SU-DHL-6 (cell line): ENCODE results near the gene KIF2A.

Source experiments
- H2AFZ ChIP-seq: fragments of 200-600 bp; sonication (generic); 2 replicates; pipeline ENCODE4 v1.6.1; 2014; ENCODE audit warnings: low read depth, mild to moderate bottlenecking, moderate library complexity, mixed read lengths, antibody characterized with exemption, low read length; ENCODE audit not compliant: severe bottlenecking
- H3F3A ChIP-seq: fragments of 200-600 bp; shearing (Covaris generic); 2 replicates; pipeline ENCODE4 v1.6.0; 2016; ENCODE audit warnings: antibody characterized with exemption, mild to moderate bottlenecking; ENCODE audit not compliant: insufficient read depth
- H3K27ac ChIP-seq: fragments of 200-600 bp; sonication (generic); 2 replicates; pipeline ENCODE4 v1.5.1; 2016; ENCODE audit warnings: low read depth, mild to moderate bottlenecking, low read length, moderate library complexity, mixed read lengths
- H3K27me3 ChIP-seq: fragments of 200-600 bp; sonication (generic), shearing (Covaris generic); 2 replicates; pipeline ENCODE4 v1.6.0; 2014; ENCODE audit warnings: mild to moderate bottlenecking, low read length
- H3K36me3 ChIP-seq: fragments of 200-600 bp; sonication (generic); 2 replicates; pipeline ENCODE4 v1.6.1; 2014; ENCODE audit warnings: mild to moderate bottlenecking, low read length, mixed read lengths
- H3K4me2 ChIP-seq: fragments of 300-600, 200-600 bp; shearing (Covaris generic), sonication (generic); 2 replicates; pipeline ENCODE4 v1.6.0; 2014; ENCODE audit warnings: low read length, low read depth, mild to moderate bottlenecking; ENCODE audit not compliant: poor library complexity, severe bottlenecking
- H3K4me3 ChIP-seq: fragments of 200-600 bp; sonication (generic); 2 replicates; pipeline ENCODE4 v1.5.1; 2014; ENCODE audit warnings: antibody characterized with exemption, low read length, mild to moderate bottlenecking, mixed read lengths; ENCODE audit not compliant: insufficient read depth, poor library complexity, severe bottlenecking
- H3K79me2 ChIP-seq: fragments of 200-600 bp; sonication (generic); 2 replicates; pipeline ENCODE4 v1.6.1; 2014; ENCODE audit warnings: mild to moderate bottlenecking, low read length, moderate library complexity; ENCODE audit not compliant: insufficient read depth
- H3K9ac ChIP-seq: fragments of 200-600 bp; sonication (generic); 2 replicates; pipeline ENCODE4 v1.7.0; 2014; ENCODE audit warnings: mild to moderate bottlenecking, low read length
- H3K9me2 ChIP-seq: fragments of 200-600 bp; sonication (generic); replicated peaks from 2 replicates; pipeline ENCODE4 v1.6.1; 2014; ENCODE audit warnings: low read length; ENCODE audit not compliant: insufficient read depth
- H3K9me3 ChIP-seq: fragments of 200-600 bp; sonication (generic); 2 replicates; pipeline ENCODE4 v1.6.1; 2014; ENCODE audit warnings: low read length, mixed read lengths; ENCODE audit not compliant: insufficient read depth
- H4K20me1 ChIP-seq: fragments of 200-600 bp; sonication (generic); 2 replicates; pipeline ENCODE4 v1.6.1; 2014; ENCODE audit warnings: low read depth, mild to moderate bottlenecking, antibody characterized with exemption, low read length, moderate library complexity, mixed read lengths
- EZH2phosphoT487 ChIP-seq: fragments of 200-600 bp; sonication (generic), shearing (Covaris generic); conservative IDR thresholded peaks from 2 replicates; pipeline ENCODE4 v1.6.1; 2018; ENCODE audit warnings: mild to moderate bottlenecking, antibody characterized with exemption, low read length, moderate library complexity, mixed read lengths
- TF ChIP-seq, protein P1 (sequence below): fragments of 200-600 bp; sonication (generic); IDR thresholded peaks from one replicate; pipeline ENCODE4 v1.5.1; 2017; ENCODE audit warnings: antibody characterized with exemption, mild to moderate bottlenecking, low read length, moderate library complexity; ENCODE audit not compliant: insufficient read depth, poor library complexity, severe bottlenecking

Gene KIF2A

GRCh38 chr5:62373382-62373781, 67.4 kb downstream of the KIF2A start:
- Histone ChIP-seq H3K27me3 (no peaks in the 10 kb centered on the region), H3K4me3 (no peak overlapping the region), H3K9me2 (no peaks in the 10 kb centered on the region), H3F3A (peaks cover 5% of the 10 kb centered on the region; the same call in 1 of the 2 replicates), H3K79me2 (no peaks in the 10 kb centered on the region), H3K9me3 (no peaks in the 10 kb centered on the region), H3K4me2 (no peak overlapping the region), H3K36me3 (peaks cover 57% of the 10 kb centered on the region; the same call in 1 of the 2 replicates), H3K27ac (no peak overlapping the region), H2AFZ (no peak overlapping the region), H3K9ac (no peak overlapping the region), H4K20me1 (no peaks in the 10 kb centered on the region)
- TF ChIP-seq, protein P1, sequence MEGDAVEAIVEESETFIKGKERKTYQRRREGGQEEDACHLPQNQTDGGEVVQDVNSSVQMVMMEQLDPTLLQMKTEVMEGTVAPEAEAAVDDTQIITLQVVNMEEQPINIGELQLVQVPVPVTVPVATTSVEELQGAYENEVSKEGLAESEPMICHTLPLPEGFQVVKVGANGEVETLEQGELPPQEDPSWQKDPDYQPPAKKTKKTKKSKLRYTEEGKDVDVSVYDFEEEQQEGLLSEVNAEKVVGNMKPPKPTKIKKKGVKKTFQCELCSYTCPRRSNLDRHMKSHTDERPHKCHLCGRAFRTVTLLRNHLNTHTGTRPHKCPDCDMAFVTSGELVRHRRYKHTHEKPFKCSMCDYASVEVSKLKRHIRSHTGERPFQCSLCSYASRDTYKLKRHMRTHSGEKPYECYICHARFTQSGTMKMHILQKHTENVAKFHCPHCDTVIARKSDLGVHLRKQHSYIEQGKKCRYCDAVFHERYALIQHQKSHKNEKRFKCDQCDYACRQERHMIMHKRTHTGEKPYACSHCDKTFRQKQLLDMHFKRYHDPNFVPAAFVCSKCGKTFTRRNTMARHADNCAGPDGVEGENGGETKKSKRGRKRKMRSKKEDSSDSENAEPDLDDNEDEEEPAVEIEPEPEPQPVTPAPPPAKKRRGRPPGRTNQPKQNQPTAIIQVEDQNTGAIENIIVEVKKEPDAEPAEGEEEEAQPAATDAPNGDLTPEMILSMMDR, result no peak
- TF ChIP-seq EZH2phosphoT487, result no peak

DNA sequence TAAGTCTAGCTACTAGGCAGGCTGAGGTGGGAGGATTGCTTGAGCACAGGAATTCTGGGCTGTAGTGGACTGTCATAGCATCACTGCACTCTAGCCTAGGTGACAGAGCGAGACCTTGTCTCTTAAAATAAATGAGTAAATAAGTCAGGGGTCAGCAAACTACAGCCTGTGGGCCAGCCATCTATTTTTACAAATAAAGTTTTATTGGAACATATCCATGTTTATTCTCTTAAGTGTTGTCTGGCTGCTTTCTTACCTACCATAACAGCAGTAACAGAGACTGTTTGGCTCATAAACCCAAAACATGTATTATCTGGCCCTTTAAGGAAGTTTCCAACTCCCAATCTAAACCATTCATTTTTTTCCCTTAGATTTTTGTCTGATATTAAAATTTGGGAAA, 68.1 kb downstream of the KIF2A start:
- Histone ChIP-seq H3K9ac (no peak overlapping the region), H3K79me2 (no peaks in the 10 kb centered on the region), H3K27me3 (no peaks in the 10 kb centered on the region), H3F3A (peaks cover 5% of the 10 kb centered on the region; the same call in 1 of the 2 replicates), H3K9me2 (no peaks in the 10 kb centered on the region), H2AFZ (no peak overlapping the region), H3K4me3 (no peak overlapping the region), H3K27ac (no peak overlapping the region), H3K4me2 (no peak overlapping the region), H3K36me3 (peaks cover 59% of the 10 kb centered on the region; the same call in 1 of the 2 replicates), H4K20me1 (no peaks in the 10 kb centered on the region), H3K9me3 (no peaks in the 10 kb centered on the region)
- no peak for TF ChIP-seq EZH2phosphoT487
- TF ChIP-seq, protein P1, result no peak

DNA sequence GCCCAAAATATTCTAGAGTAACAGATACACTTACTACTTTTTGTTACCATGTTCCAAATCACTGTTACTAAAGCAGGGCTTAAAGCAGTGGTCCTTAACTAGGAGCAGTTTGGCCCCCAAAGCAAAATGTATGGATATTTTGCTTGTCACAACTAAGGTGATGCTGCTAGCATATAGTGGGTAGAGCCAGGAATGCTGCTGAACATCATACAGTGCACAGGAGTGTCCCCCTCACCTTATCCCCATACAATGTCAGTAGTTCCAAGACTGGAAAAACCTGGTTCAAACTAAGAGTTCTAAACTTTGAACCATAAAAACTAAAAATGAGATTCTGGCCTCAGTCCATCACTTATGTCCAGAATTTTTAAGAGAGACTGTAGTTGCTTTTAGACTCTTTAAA, 69.6 kb downstream of the KIF2A start:
- no peaks in the 10 kb centered on the region for H3K27me3 ChIP-seq
- H3F3A ChIP-seq, result peaks cover 8% of the 10 kb centered on the region; the same call in 1 of the 2 replicates
- TF ChIP-seq, protein P1, result no peak
- no peak for TF ChIP-seq EZH2phosphoT487
- H3K9ac ChIP-seq, result no peak overlapping the region
- H3K36me3 ChIP-seq, result peaks cover 60% of the 10 kb centered on the region; the same call in 1 of the 2 replicates
- no peaks in the 10 kb centered on the region for H4K20me1 ChIP-seq
- no peaks in the 10 kb centered on the region for H3K79me2 ChIP-seq
- no peak overlapping the region for H3K27ac ChIP-seq
- no peak overlapping the region for H2AFZ ChIP-seq
- H3K4me3 ChIP-seq, result no peak overlapping the region
- no peaks in the 10 kb centered on the region for H3K9me2 ChIP-seq
- H3K9me3 ChIP-seq, result no peaks in the 10 kb centered on the region
- H3K4me2 ChIP-seq, result no peak overlapping the region
